Coronary artery (tissue), 2 donors: Measurements from ENCODE around the gene RPLP1.

Experiments used
- DNase-seq: peaks from one replicate; pipeline ENCODE4 v3.0.0-alpha.2; 2017; ENCODE audit warnings: low spot score
- H3K27ac ChIP-seq, 2 donors: fragments of 200-600 bp; sonication (generic); one replicate each; pipeline ENCODE4 v1.5.1; 2016 to 2019
- H3K4me3 ChIP-seq: fragments of 200-600 bp; sonication (generic); 2 replicates; pipeline ENCODE4 v1.5.1; 2016; ENCODE audit warnings: mild to moderate bottlenecking, moderate library complexity
- CTCF ChIP-seq: fragments of 200-600 bp; sonication (generic); IDR thresholded peaks from one replicate; pipeline ENCODE4 v1.5.1; 2019; ENCODE audit warnings: antibody characterized with exemption

RPLP1 gene

GRCh38 chr15:69500339-69500738, 47.7 kb downstream of the RPLP1 start:
- no peak overlapping the region for H3K4me3 ChIP-seq
- TF ChIP-seq CTCF = no peak
- H3K27ac ChIP-seq = no peak overlapping the region
- DNase-seq = no peak

- no peak for DNase-seq
- TF ChIP-seq CTCF = no peak
Measured at GRCh38 chr15:69501456-69501855, 48.8 kb downstream of the RPLP1 start.

GRCh38 chr15:69502470-69503045, 49.9 kb downstream of the RPLP1 start:
- TF ChIP-seq CTCF = no peak
- no peak overlapping the region for H3K4me3 ChIP-seq
- no peak overlapping the region for H3K27ac ChIP-seq
- no peak for DNase-seq

More at GRCh38 chr15:69501456-69501855, 48.8 kb downstream of the RPLP1 start:
- no peak overlapping the region for H3K4me3 ChIP-seq
- no peak overlapping the region for H3K27ac ChIP-seq

GRCh38 chr15:69504352-69505040, 51.9 kb downstream of the RPLP1 start:
- no peak overlapping the region for H3K27ac ChIP-seq
- H3K4me3 ChIP-seq = no peak overlapping the region
- TF ChIP-seq CTCF = no peak
- no peak for DNase-seq
